HEK293T (cell line): Measurements from ENCODE around the gene TCEANC2.

Experiments used
- ARNT ChIP-seq: fragments of 450-650 bp; IDR thresholded peaks from 2 replicates; pipeline ENCODE4 v1.6.1; 2017; ENCODE audit warnings: mild to moderate bottlenecking
- BHLHE40 ChIP-seq: fragments of 450-650 bp; IDR thresholded peaks from 2 replicates; pipeline ENCODE4 v1.6.1; 2016; ENCODE audit warnings: mild to moderate bottlenecking, moderate library complexity, borderline replicate concordance
- ELF4 ChIP-seq: fragments of 450-650 bp; IDR thresholded peaks from 2 replicates; pipeline ENCODE4 v1.6.1; 2017; ENCODE audit warnings: antibody characterized with exemption
- FOXK2 ChIP-seq: fragments of 450-650 bp; IDR thresholded peaks from 2 replicates; pipeline ENCODE4 v1.6.1; 2016; ENCODE audit warnings: mild to moderate bottlenecking
- FOXM1 ChIP-seq: fragments of 450-650 bp; IDR thresholded peaks from 2 replicates; pipeline ENCODE4 v1.6.1; 2017; ENCODE audit warnings: mild to moderate bottlenecking, borderline replicate concordance
- HDGF ChIP-seq: fragments of 450-650 bp; IDR thresholded peaks from 2 replicates; pipeline ENCODE4 v1.6.1; 2017; ENCODE audit warnings: antibody characterized with exemption, borderline replicate concordance
- L3MBTL2 ChIP-seq: fragments of 450-650 bp; conservative IDR thresholded peaks from 2 replicates; pipeline ENCODE4 v1.6.1; 2016; ENCODE audit warnings: mild to moderate bottlenecking
- SUZ12 ChIP-seq: fragments of 450-650 bp; IDR thresholded peaks from 2 replicates; pipeline ENCODE4 v1.6.1; 2016; ENCODE audit warnings: mild to moderate bottlenecking
- ZNF384 ChIP-seq: fragments of 450-650 bp; IDR thresholded peaks from 2 replicates; pipeline ENCODE4 v1.6.1; 2016

DNA sequence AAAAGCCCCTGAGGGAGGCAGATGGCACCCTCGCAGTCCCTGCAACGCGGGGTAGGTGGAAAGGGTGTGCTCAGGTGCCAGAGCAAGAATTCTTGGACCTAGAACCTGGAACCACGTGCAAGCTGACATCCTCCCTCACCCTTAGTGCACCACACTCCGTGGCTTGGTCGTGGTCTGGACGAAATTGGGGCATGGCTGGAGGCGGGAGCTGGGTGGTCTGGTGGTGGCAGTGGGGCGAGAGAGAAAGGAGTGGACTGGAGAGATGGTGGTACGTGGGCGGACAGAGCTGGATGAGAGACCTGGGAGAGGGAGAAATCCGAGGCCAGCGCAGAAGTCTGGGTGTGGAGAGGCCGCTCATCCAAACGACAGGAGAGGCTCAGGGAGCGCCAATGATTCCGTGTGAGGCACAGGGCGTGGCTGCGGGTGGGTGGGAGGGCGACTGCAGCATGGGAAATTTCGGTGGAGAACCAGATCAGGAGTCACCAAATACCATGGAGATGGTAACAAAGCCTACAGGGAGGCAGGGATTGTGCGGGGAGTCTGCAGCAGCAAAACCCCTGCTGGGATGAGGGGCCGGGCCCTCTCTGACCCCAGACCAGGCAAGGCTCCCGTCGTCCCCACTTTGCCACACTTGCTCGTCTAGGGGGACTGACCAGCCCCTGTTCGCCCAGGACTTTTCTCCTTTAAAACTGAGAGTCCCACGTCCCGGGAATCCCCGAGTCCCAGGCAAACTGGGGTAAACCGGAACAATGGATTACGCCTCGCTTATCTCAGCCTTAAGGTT lies 67.5 kb downstream of the TCEANC2 start:
- TF ChIP-seq ZNF384, result no peak
- no peak for TF ChIP-seq SUZ12
- no peak for TF ChIP-seq FOXM1
- TF ChIP-seq ARNT, result no peak
- TF ChIP-seq ELF4, result no peak
- no peak for TF ChIP-seq FOXK2
- TF ChIP-seq HDGF, result no peak
- TF ChIP-seq BHLHE40, result no peak
- TF ChIP-seq L3MBTL2, result no peak
